Measurements from ENCODE around the gene CXXC4. TPM values are rescaled to one million over a fixed set of nuclear protein-coding genes. Genes with fewer than 3 reads are reported as not detected.

CXXC4 gene
- total and polyA plus RNA-seq, 2 experiments from 2014 or later: not detected

- no peak overlapping the region for H3K4me2 ChIP-seq (ENCODE audit: unreplicated experiment)
- TF ChIP-seq EZH2 (IDR thresholded peaks at IDR 0.05; ENCODE audit: insufficient read depth, poor library complexity, severe bottlenecking): no peak
- TF ChIP-seq EZH2phosphoT487 (IDR thresholded peaks at IDR 0.05; ENCODE audit: insufficient read depth, low read depth): no peak
- no peaks in the 10 kb centered on the region for H3K36me3 ChIP-seq (ENCODE audit: low read depth)
- no peak for DNase-seq
- no peak overlapping the region for H2AFZ ChIP-seq
- no peak overlapping the region for H3K27ac ChIP-seq
- no peaks in the 10 kb centered on the region for H3K9me3 ChIP-seq (ENCODE audit: low read depth)
- no peaks in the 10 kb centered on the region for H4K20me1 ChIP-seq (ENCODE audit: insufficient read depth)
- no peaks in the 10 kb centered on the region for H3K4me1 ChIP-seq (ENCODE audit: insufficient read depth)
- H3F3A ChIP-seq (ENCODE audit: insufficient read depth): no peaks in the 10 kb centered on the region
- no peaks in the 10 kb centered on the region for H3K27me3 ChIP-seq (replicated peaks; ENCODE audit: insufficient read depth)
- no peaks in the 10 kb centered on the region for H3K79me2 ChIP-seq (ENCODE audit: insufficient read depth)
- in situ Hi-C loops (cut with MboI): no loop called here
- H3K4me3 ChIP-seq: no peak overlapping the region
- H3K9ac ChIP-seq: no peak overlapping the region
- H3K9me2 ChIP-seq (ENCODE audit: insufficient read depth): no peaks in the 10 kb centered on the region
- WGBS, 2 experiments (ENCODE audit: low coverage in 1 of 2, low lambda C conversion rate in 2 of 2, missing lambda C conversion rate in 2 of 2): 29 to 34% methylated on average over 2 of the region's 2 CpGs
These were observed 68.7 kb downstream of the CXXC4 start for GRCh38 chr4:104425948-104426347.

- DNase-seq: no peak
- TF ChIP-seq EZH2phosphoT487 (IDR thresholded peaks at IDR 0.05; ENCODE audit: insufficient read depth, low read depth) (no peak), EZH2 (IDR thresholded peaks at IDR 0.05; ENCODE audit: insufficient read depth, poor library complexity, severe bottlenecking) (no peak)
- Histone ChIP-seq H3K79me2 (ENCODE audit: insufficient read depth) (no peaks in the 10 kb centered on the region), H3F3A (ENCODE audit: insufficient read depth) (no peaks in the 10 kb centered on the region), H3K27ac (no peak overlapping the region), H3K4me3 (no peak overlapping the region), H3K9me2 (ENCODE audit: insufficient read depth) (no peaks in the 10 kb centered on the region), H4K20me1 (ENCODE audit: insufficient read depth) (no peaks in the 10 kb centered on the region), H3K9me3 (ENCODE audit: low read depth) (no peaks in the 10 kb centered on the region), H3K27me3 (replicated peaks; ENCODE audit: insufficient read depth) (no peaks in the 10 kb centered on the region), H2AFZ (no peak overlapping the region), H3K4me1 (ENCODE audit: insufficient read depth) (no peaks in the 10 kb centered on the region), H3K4me2 (ENCODE audit: unreplicated experiment) (no peak overlapping the region), H3K36me3 (ENCODE audit: low read depth) (no peaks in the 10 kb centered on the region), H3K9ac (no peak overlapping the region)
- in situ Hi-C loops (cut with MboI): no loop called here
- 1 to 2% methylated on average over 8 of the region's 8 CpGs for WGBS, 2 experiments (ENCODE audit: low coverage in 1 of 2, low lambda C conversion rate in 2 of 2, missing lambda C conversion rate in 2 of 2)
These were observed 69.7 kb downstream of the CXXC4 start for GRCh38 chr4:104424989-104425388.

GRCh38 chr4:104424475-104424941 lies 70.2 kb downstream of the CXXC4 start:
- no peaks in the 10 kb centered on the region for H3K9me3 ChIP-seq (ENCODE audit: low read depth)
- no peaks in the 10 kb centered on the region for H3K27me3 ChIP-seq (replicated peaks; ENCODE audit: insufficient read depth)
- no peaks in the 10 kb centered on the region for H3K9me2 ChIP-seq (ENCODE audit: insufficient read depth)
- no peaks in the 10 kb centered on the region for H4K20me1 ChIP-seq (ENCODE audit: insufficient read depth)
- WGBS, 2 experiments (ENCODE audit: low coverage in 1 of 2, low lambda C conversion rate in 2 of 2, missing lambda C conversion rate in 2 of 2): 0 to 1% methylated on average over 7 of the region's 7 CpGs
- in situ Hi-C loops (cut with MboI): no loop called here
- H3K4me2 ChIP-seq (ENCODE audit: unreplicated experiment): no peak overlapping the region
- TF ChIP-seq EZH2phosphoT487 (IDR thresholded peaks at IDR 0.05; ENCODE audit: insufficient read depth, low read depth) (no peak), EZH2 (IDR thresholded peaks at IDR 0.05; ENCODE audit: insufficient read depth, poor library complexity, severe bottlenecking) (no peak)
- H3K27ac ChIP-seq: no peak overlapping the region
- H3F3A ChIP-seq (ENCODE audit: insufficient read depth): no peaks in the 10 kb centered on the region
- H2AFZ ChIP-seq: no peak overlapping the region
- no peaks in the 10 kb centered on the region for H3K36me3 ChIP-seq (ENCODE audit: low read depth)
- no peaks in the 10 kb centered on the region for H3K79me2 ChIP-seq (ENCODE audit: insufficient read depth)
- no peak overlapping the region for H3K9ac ChIP-seq
- DNase-seq: no peak
- H3K4me1 ChIP-seq (ENCODE audit: insufficient read depth): no peaks in the 10 kb centered on the region
- no peak overlapping the region for H3K4me3 ChIP-seq

- no peaks in the 10 kb centered on the region for H3K4me1 ChIP-seq (ENCODE audit: insufficient read depth)
- no peaks in the 10 kb centered on the region for H3K9me3 ChIP-seq (ENCODE audit: low read depth)
- H3K27ac ChIP-seq: no peak overlapping the region
- H4K20me1 ChIP-seq (ENCODE audit: insufficient read depth): no peaks in the 10 kb centered on the region
- H3K9ac ChIP-seq: no peak overlapping the region
- in situ Hi-C loops (cut with MboI): no loop called here
- H3K9me2 ChIP-seq (ENCODE audit: insufficient read depth): no peaks in the 10 kb centered on the region
- H3F3A ChIP-seq (ENCODE audit: insufficient read depth): no peaks in the 10 kb centered on the region
- TF ChIP-seq EZH2 (IDR thresholded peaks at IDR 0.05; ENCODE audit: insufficient read depth, poor library complexity, severe bottlenecking): no peak
- TF ChIP-seq EZH2phosphoT487 (IDR thresholded peaks at IDR 0.05; ENCODE audit: insufficient read depth, low read depth): no peak
- 30 to 42% methylated on average over 2 of the region's 2 CpGs for WGBS, 2 experiments (ENCODE audit: low coverage in 1 of 2, low lambda C conversion rate in 2 of 2, missing lambda C conversion rate in 2 of 2)
- DNase-seq: no peak
- H3K36me3 ChIP-seq (ENCODE audit: low read depth): no peaks in the 10 kb centered on the region
- no peak overlapping the region for H3K4me2 ChIP-seq (ENCODE audit: unreplicated experiment)
- no peaks in the 10 kb centered on the region for H3K27me3 ChIP-seq (replicated peaks; ENCODE audit: insufficient read depth)
- no peak overlapping the region for H3K4me3 ChIP-seq
- H2AFZ ChIP-seq: no peak overlapping the region
- no peaks in the 10 kb centered on the region for H3K79me2 ChIP-seq (ENCODE audit: insufficient read depth)
These were observed 73.1 kb downstream of the CXXC4 start for GRCh38 chr4:104421566-104421965.

- Histone ChIP-seq H3K4me2 (ENCODE audit: unreplicated experiment) (no peak overlapping the region), H3K36me3 (ENCODE audit: low read depth) (no peaks in the 10 kb centered on the region), H3K4me3 (no peak overlapping the region), H3K9me2 (ENCODE audit: insufficient read depth) (no peaks in the 10 kb centered on the region), H3K79me2 (ENCODE audit: insufficient read depth) (no peaks in the 10 kb centered on the region), H2AFZ (no peak overlapping the region), H3K9ac (no peak overlapping the region), H3K27ac (no peak overlapping the region), H3K27me3 (replicated peaks; ENCODE audit: insufficient read depth) (no peaks in the 10 kb centered on the region), H3K4me1 (ENCODE audit: insufficient read depth) (no peaks in the 10 kb centered on the region), H4K20me1 (ENCODE audit: insufficient read depth) (no peaks in the 10 kb centered on the region), H3F3A (ENCODE audit: insufficient read depth) (no peaks in the 10 kb centered on the region), H3K9me3 (ENCODE audit: low read depth) (no peaks in the 10 kb centered on the region)
- TF ChIP-seq EZH2phosphoT487 (IDR thresholded peaks at IDR 0.05; ENCODE audit: insufficient read depth, low read depth): no peak
- TF ChIP-seq EZH2 (IDR thresholded peaks at IDR 0.05; ENCODE audit: insufficient read depth, poor library complexity, severe bottlenecking): no peak
- no peak for DNase-seq
- in situ Hi-C loops (cut with MboI): no loop called here
- 0 to 4% methylated on average over 3 to 5 of the region's 5 CpGs for WGBS, 2 experiments (ENCODE audit: low coverage in 1 of 2, low lambda C conversion rate in 2 of 2, missing lambda C conversion rate in 2 of 2)
These were observed 73.9 kb downstream of the CXXC4 start for GRCh38 chr4:104420766-104421165.
